22Rv1 (cell line): ENCODE measurements around the gene LMBR1.

ENCODE experiments used
- H3K27ac ChIP-seq: fragments of 450-650 bp; 2 replicates; pipeline ENCODE4 v1.5.1; 2017
- ZFX ChIP-seq: fragments of 450-650 bp; IDR thresholded peaks from 2 replicates; pipeline ENCODE4 v1.6.1; 2017; ENCODE audit warnings: antibody characterized with exemption, borderline replicate concordance
- TF ChIP-seq, protein P1 (sequence below): fragments of 450-650 bp; IDR thresholded peaks from 2 replicates; pipeline ENCODE4 v1.5.1; 2017; ENCODE audit warnings: mild to moderate bottlenecking

The LMBR1 gene

DNA sequence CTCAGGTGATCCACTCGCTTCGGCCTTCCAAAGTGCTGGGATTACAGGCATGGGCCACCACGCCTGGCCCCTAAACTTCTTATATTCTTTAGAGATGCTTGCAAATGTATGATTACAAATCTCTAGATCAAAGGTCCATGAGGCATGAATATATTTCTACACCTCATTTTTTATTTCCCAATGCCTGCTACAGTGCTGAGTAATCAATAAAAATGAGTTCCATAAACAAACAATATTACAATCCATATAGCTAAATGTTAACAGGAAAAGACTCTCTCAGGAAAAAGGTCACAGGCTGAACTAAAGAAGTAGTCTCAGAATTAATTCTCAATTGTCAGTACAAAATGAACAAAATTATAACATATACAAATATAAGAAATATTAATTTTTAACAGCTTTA, 90.8 kb downstream of the LMBR1 start:
- TF ChIP-seq, protein P1, sequence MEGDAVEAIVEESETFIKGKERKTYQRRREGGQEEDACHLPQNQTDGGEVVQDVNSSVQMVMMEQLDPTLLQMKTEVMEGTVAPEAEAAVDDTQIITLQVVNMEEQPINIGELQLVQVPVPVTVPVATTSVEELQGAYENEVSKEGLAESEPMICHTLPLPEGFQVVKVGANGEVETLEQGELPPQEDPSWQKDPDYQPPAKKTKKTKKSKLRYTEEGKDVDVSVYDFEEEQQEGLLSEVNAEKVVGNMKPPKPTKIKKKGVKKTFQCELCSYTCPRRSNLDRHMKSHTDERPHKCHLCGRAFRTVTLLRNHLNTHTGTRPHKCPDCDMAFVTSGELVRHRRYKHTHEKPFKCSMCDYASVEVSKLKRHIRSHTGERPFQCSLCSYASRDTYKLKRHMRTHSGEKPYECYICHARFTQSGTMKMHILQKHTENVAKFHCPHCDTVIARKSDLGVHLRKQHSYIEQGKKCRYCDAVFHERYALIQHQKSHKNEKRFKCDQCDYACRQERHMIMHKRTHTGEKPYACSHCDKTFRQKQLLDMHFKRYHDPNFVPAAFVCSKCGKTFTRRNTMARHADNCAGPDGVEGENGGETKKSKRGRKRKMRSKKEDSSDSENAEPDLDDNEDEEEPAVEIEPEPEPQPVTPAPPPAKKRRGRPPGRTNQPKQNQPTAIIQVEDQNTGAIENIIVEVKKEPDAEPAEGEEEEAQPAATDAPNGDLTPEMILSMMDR, result no peak
- TF ChIP-seq ZFX, result no peak
- H3K27ac ChIP-seq, result no peak overlapping the region

DNA sequence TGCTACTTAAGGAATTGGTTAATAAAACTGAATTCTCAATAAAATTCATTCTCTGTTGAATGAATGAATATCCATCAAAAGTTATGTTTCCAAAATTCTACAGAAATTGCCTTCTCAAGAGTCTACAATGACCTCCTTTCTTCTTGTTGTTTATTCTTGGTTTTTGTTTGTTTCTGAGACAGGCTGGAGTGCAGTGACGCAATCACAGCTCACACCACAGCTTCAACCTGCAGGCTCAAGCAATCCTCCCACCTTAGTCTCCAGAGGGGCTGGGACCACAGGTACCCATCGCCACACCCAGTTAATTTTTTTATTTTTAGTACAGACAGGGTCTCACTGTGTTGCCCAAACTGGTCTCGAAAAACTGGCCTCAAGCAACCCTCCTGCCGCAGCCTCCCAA, 97.6 kb downstream of the LMBR1 start:
- H3K27ac ChIP-seq, result no peak overlapping the region
- TF ChIP-seq, protein P1, result no peak
- TF ChIP-seq ZFX, result no peak

- no peak for TF ChIP-seq ZFX
- TF ChIP-seq, protein P1, result no peak
- no peak overlapping the region for H3K27ac ChIP-seq
Observed at GRCh38 chr7:156793334-156793733, 99.6 kb downstream of the LMBR1 start.

DNA sequence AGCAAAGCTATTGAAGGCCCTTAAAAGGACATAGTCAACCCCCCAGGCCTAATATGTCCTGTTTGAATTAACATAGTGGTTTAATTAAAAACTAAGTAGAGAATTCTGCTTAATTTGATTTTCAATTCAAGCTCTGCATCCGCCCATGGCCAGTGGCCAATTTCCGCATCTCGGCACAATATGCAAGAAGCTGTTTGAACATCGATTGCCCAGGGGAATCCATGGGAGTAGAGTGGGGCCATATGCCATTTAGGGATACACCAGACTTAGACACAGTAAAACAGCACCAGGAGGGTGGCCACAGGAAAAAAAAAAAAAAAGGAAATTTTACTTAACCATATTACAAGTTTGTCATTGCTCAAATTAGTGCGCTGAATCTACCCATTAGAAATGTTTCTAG, 100.4 kb downstream of the LMBR1 start:
- TF ChIP-seq, protein P1, result no peak
- TF ChIP-seq ZFX, result no peak

DNA sequence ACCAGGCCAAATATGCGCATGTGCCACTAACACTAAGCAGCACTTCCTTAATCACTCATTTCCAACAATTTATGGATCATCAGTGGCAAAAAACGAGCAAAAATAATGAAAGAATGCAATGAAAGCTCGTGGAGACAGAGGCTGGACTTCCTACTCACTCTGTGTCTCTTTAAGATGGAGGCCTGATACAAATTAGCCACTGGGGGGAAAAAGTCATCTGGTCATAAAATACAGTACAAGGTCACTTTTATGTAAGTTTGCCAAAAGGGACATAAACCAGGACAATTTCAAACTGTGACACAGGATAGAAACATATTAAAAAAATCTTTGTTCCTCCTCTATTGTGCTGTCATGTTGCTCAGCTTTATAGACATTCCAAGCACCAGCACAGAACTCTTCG, 101.7 kb downstream of the LMBR1 start:
- no peak for TF ChIP-seq ZFX
- TF ChIP-seq, protein P1, result no peak
- no peak overlapping the region for H3K27ac ChIP-seq

More for the DNA sequence above, 100.4 kb downstream of the LMBR1 start:
- no peak overlapping the region for H3K27ac ChIP-seq

DNA sequence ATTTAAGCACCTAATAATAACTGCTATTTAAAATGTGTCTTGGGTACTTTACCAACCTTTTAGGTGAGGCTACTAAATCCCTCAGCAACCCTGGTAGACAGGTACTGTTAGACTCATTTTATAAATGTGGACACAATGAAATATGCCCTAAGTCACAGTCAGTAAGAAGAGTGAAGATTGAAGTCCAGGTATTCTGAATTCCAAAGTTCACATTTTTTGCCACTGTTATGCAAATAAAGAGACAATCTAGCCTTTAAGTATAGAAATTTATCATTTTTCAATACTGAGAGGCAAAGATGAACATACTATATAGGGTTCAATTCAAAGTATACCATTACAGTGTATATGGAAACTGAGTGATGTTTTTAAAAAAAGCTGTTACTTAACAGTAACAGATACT, 102.7 kb downstream of the LMBR1 start:
- no peak overlapping the region for H3K27ac ChIP-seq
- TF ChIP-seq, protein P1, result no peak
- TF ChIP-seq ZFX, result no peak

GRCh38 chr7:156785998-156786543, 106.9 kb downstream of the LMBR1 start:
- H3K27ac ChIP-seq, result no peak overlapping the region
- TF ChIP-seq, protein P1, result no peak
- no peak for TF ChIP-seq ZFX
